ENCODE results near the gene OSBP2. TPM values are rescaled to one million over a fixed set of nuclear protein-coding genes. Genes with fewer than 3 reads are reported as not detected.

The OSBP2 gene
- total RNA-seq, 4 donors from 2014 or later = 0.66 to 2.4 (median 1.6) TPM

DNA sequence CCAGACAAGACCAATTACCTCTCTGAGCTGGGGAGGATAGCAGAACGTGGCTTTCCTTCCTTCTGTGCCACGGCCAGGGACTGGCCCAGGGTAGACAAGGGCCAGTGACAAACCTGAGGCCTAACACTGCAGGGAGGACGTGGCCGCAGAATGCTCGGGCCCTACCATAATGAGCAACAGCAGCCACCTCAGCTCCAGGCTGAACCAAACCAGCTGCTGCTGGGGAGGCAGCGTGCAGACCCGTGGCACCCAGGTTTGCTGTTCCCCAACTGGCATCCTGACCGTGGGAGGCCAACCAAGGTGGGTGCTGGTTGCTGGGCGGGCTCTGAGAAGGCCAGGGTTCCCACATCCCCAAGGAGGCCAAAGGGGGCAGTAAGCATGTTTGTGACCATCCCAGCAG lies 190.9 kb downstream of the OSBP2 start:
- no peaks in the 10 kb centered on the region for H3K4me1 ChIP-seq
- peaks cover 0 to 21% (median 0%) of the 10 kb centered on the region in 3 donors for H3K36me3 ChIP-seq
- 86 to 87% methylated on average over 4 to 7 of the region's 9 CpGs for WGBS, 2 donors
- TF ChIP-seq, protein P1, sequence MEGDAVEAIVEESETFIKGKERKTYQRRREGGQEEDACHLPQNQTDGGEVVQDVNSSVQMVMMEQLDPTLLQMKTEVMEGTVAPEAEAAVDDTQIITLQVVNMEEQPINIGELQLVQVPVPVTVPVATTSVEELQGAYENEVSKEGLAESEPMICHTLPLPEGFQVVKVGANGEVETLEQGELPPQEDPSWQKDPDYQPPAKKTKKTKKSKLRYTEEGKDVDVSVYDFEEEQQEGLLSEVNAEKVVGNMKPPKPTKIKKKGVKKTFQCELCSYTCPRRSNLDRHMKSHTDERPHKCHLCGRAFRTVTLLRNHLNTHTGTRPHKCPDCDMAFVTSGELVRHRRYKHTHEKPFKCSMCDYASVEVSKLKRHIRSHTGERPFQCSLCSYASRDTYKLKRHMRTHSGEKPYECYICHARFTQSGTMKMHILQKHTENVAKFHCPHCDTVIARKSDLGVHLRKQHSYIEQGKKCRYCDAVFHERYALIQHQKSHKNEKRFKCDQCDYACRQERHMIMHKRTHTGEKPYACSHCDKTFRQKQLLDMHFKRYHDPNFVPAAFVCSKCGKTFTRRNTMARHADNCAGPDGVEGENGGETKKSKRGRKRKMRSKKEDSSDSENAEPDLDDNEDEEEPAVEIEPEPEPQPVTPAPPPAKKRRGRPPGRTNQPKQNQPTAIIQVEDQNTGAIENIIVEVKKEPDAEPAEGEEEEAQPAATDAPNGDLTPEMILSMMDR (IDR thresholded peaks at IDR 0.05) = no peak
- TF ChIP-seq POLR2A (IDR thresholded peaks at IDR 0.05) (no peak), EP300 (IDR thresholded peaks at IDR 0.05) (no peak)
- no peaks in the 10 kb centered on the region for H3K9me3 ChIP-seq
- H3K27me3 ChIP-seq = no peaks in the 10 kb centered on the region
- no peak for DNase-seq (ENCODE audit: low spot score in 2 of 2)
- H3K4me3 ChIP-seq = no peak overlapping the region
- no peak overlapping the region for H3K27ac ChIP-seq

DNA sequence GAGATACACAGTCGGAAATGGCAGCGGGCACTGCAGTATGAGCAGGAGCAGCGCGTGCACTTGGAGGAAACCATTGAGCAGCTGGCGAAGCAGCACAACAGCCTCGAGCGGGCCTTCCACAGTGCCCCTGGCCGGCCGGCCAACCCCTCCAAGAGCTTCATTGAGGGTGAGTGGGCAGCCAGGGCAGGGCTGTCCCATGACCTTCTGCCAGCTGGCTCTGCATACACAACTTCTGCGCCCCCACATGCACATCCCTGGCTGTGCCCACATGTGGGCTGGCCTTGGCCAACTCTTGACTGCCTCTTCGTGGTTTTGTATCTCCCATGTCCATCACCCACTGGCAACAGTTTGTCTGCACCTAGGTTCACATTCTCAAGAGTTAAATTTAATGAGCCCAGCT lies 192.8 kb downstream of the OSBP2 start:
- TF ChIP-seq POLR2A (IDR thresholded peaks at IDR 0.05) (no peak), EP300 (IDR thresholded peaks at IDR 0.05) (no peak)
- TF ChIP-seq, protein P1 (IDR thresholded peaks at IDR 0.05) = no peak
- no peak for DNase-seq (ENCODE audit: low spot score in 2 of 2)

DNA sequence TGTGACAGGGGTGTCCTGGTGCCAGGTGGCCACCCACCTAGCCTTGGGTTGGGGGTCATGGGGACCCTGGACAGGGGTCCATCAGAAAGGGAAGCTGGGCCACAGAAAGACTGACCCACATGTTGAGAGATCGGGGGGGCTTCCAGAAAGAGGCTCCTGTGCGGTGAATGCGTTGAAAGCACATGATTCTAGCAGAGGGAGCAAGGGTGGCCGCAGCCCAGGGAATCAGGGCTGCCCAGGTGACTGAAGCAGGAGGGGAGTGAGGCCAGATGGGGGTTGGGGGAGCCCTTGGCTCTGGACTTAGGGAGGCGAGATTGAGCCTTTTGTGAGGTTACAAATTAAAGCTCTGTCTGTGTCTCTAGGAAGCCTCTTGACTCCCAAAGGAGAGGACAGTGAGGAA lies 193.2 kb downstream of the OSBP2 start:
- Histone ChIP-seq H3K4me1 (no peaks in the 10 kb centered on the region), H3K36me3 (peaks cover 0 to 41% (median 0%) of the 10 kb centered on the region in 3 donors), H3K4me3 (no peak overlapping the region), H3K27ac (no peak overlapping the region), H3K27me3 (no peaks in the 10 kb centered on the region), H3K9me3 (no peaks in the 10 kb centered on the region)
- TF ChIP-seq POLR2A (IDR thresholded peaks at IDR 0.05) = no peak
- TF ChIP-seq, protein P1 (IDR thresholded peaks at IDR 0.05) = no peak
- TF ChIP-seq EP300 (IDR thresholded peaks at IDR 0.05) = no peak
- no peak for DNase-seq (ENCODE audit: low spot score in 2 of 2)
- WGBS, 2 donors = 83 to 93% methylated on average over 5 of the region's 5 CpGs

More for the DNA sequence above, 192.8 kb downstream of the OSBP2 start:
- no peak overlapping the region for H3K4me3 ChIP-seq
- 89 to 94% methylated on average over 10 to 11 of the region's 11 CpGs for WGBS, 2 donors
- H3K36me3 ChIP-seq = peaks cover 0 to 37% (median 0%) of the 10 kb centered on the region in 3 donors
- no peaks in the 10 kb centered on the region for H3K9me3 ChIP-seq
- H3K4me1 ChIP-seq = no peaks in the 10 kb centered on the region
- H3K27ac ChIP-seq = no peak overlapping the region
- H3K27me3 ChIP-seq = no peaks in the 10 kb centered on the region

DNA sequence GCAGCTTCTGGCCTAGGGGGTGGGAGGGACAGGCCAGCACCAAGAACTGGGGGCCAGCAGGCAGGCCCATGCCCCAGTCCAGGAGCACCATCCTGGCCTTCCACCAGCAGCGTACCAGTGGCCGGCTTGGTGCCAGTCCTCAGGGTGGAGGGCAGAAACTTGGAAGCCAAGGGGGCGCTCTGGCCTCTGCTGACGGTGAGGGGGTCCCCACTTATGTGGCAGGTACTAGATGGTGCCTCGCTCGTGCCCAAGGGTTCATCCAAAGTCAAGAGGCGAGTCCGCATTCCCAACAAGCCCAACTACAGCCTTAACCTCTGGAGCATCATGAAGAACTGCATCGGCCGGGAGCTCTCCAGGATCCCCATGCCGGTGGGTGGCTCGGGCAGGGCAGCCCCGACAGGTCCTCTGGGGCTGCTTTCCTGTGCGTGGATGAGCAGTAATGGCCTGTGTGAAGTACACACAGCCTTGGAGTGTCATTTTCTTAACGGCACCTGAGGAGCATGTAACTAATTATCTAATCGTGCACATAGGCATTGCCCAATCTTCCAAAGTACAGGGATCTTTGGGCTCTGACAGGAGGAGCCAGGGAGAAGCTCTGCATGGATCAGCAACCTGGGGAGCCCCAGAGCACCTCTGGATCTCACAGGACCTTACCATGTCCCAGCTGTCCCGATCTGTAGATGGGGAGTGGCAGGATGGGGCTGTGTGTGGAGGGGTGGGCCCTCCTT lies 194.8 kb downstream of the OSBP2 start:
- no peak overlapping the region for H3K27ac ChIP-seq
- DNase-seq (ENCODE audit: low spot score in 2 of 2) = no peak
- H3K9me3 ChIP-seq = no peaks in the 10 kb centered on the region
- no peak overlapping the region for H3K4me3 ChIP-seq
- no peaks in the 10 kb centered on the region for H3K4me1 ChIP-seq
- H3K27me3 ChIP-seq = no peaks in the 10 kb centered on the region
- TF ChIP-seq POLR2A (IDR thresholded peaks at IDR 0.05) = no peak
- no peak for TF ChIP-seq EP300 (IDR thresholded peaks at IDR 0.05)
- TF ChIP-seq, protein P1 (IDR thresholded peaks at IDR 0.05) = no peak
- peaks cover 0 to 54% (median 0%) of the 10 kb centered on the region in 3 donors for H3K36me3 ChIP-seq
- 88 to 91% methylated on average over 15 to 16 of the region's 17 CpGs for WGBS, 2 donors

DNA sequence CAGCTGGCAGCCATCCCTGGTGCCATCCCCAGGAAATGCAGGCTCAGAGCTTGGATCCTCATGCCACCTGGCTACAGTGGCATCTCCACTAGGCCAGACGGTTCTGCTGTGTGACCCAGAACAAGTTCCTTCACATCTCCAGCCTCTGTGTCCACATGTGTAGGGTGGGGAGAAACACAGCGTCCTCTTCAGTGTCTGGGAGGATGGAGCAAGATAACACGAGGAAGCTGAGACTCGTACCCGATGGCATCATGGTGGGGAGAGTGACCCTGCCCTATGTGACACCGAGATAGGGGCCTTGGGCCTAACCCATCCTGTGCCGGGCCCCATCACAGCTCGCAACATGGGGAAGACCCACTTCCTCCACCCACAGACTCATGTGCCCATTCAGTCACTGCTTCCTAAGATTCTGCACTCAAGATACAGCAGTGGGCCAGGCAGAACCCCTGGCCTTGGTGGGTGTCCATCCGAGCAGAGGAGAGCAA lies 195.4 kb downstream of the OSBP2 start:
- no peak for DNase-seq (ENCODE audit: low spot score in 2 of 2)
- no peaks in the 10 kb centered on the region for H3K27me3 ChIP-seq
- no peak overlapping the region for H3K27ac ChIP-seq
- H3K4me3 ChIP-seq = no peak overlapping the region
- WGBS, 2 donors = 88 to 92% methylated on average over 8 to 9 of the region's 9 CpGs
- no peaks in the 10 kb centered on the region for H3K4me1 ChIP-seq
- H3K9me3 ChIP-seq = no peaks in the 10 kb centered on the region
- TF ChIP-seq EP300 (IDR thresholded peaks at IDR 0.05) (no peak), POLR2A (IDR thresholded peaks at IDR 0.05) (no peak)
- TF ChIP-seq, protein P1 (IDR thresholded peaks at IDR 0.05) = no peak
- H3K36me3 ChIP-seq = peaks cover 0 to 61% (median 0%) of the 10 kb centered on the region in 3 donors

Measured in tibial nerve (tissue), 4 donors.